ENCODE measurements around the gene ANTXR2.

The ANTXR2 gene

DNA sequence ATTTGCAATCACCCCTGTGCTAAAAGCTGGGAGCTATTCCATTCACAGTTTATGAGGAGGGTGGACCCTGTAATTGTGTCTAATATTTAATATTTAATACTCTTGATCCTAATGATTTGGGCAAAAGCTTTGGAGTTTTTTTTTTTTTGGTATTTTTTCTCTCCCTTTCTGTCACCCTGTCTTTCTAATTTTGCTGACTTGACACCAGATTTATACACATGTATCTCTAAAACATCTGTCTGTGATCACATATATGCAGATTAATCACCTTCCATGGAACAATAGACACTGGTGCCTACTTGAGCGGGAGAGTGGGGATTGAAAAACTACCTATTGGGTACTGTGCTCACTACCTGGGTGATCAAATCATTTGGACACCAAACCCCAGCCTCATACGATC lies 18.7 kb upstream of the ANTXR2 start:
- no peak for DNase-seq

GRCh38 chr4:80091184-80091583 lies 18.2 kb upstream of the ANTXR2 start:
- no peak for DNase-seq

DNA sequence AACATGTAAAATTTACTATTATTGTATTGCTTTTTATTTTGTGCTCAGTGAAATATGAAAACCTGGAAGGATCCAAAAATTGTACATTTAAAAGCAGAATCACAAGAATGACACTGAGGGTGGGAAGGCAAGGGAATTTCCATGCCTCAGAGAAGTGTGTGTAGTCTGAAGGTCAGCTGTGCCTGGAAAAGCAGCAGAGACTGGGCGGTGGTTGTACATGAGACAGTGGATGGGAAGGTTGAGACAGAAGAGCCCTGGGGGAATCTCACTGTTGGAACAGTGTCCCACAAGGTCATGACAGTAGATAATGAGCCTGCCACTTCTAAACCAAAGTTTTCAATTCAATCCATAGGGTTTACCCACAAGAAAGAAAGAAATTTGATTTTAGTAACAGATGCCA lies 17.1 kb upstream of the ANTXR2 start:
- no peak for DNase-seq

- no peak for DNase-seq
Observed at GRCh38 chr4:80088471-80088870, 15.4 kb upstream of the ANTXR2 start.

GRCh38 chr4:80086296-80086695 lies 13.3 kb upstream of the ANTXR2 start:
- DNase-seq, result no peak

DNA sequence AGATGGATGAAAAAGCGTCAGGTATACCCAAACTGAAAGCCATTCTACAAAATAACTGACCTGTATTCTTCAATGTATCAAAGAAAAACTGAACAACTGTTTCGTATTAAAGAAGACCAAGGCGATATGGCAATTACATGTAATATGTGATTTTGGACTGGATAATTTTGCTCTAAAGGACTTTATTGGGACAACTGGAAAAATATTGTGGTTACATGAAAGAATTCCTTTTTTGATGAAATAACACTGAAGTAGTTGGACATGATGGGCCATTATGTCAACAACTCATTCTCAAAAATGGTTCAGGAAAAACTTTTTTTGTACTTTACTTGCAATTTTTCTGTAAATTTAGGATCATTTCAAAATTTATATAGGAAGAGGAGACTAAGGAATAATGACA lies 12.1 kb upstream of the ANTXR2 start:
- no peak for DNase-seq

DNA sequence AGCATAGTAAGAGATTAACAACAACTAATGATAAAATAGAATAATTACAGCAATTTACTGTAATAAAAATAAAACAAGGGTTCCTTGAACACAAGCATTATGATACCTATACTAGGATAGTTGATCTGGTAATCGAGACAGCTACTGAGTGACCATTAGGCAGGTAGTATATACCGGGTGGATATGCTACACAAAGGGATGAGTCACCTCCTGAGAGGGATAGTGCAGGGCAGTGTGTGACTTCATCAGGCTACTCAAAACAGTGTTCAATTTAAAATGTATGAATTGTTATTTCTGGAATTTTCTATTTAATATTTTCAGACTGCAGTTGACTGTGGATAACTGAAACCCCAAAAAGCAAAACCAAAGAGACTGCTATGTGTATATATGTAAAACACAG lies 9.7 kb upstream of the ANTXR2 start:
- no peak for DNase-seq

DNA sequence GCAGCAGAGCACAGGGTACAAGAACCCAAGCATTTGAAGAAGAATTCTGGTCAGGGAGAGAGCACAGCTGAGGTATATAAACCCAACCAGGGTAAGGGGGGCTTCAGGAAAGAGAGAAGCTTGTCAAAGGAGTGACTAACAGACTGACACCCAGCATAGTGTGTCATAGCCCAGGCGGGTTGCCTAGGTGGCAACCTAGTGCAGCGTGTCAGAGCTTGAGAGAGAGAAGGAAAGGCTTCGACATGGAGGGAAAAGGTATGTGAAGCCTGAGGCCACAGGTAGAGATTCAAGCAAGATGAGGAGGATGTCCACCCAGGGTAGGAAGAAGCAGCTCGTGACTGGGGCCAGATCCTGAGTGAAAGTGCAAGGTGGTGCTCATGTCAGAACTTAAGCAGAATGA lies 8.5 kb upstream of the ANTXR2 start:
- no peak for DNase-seq

DNA sequence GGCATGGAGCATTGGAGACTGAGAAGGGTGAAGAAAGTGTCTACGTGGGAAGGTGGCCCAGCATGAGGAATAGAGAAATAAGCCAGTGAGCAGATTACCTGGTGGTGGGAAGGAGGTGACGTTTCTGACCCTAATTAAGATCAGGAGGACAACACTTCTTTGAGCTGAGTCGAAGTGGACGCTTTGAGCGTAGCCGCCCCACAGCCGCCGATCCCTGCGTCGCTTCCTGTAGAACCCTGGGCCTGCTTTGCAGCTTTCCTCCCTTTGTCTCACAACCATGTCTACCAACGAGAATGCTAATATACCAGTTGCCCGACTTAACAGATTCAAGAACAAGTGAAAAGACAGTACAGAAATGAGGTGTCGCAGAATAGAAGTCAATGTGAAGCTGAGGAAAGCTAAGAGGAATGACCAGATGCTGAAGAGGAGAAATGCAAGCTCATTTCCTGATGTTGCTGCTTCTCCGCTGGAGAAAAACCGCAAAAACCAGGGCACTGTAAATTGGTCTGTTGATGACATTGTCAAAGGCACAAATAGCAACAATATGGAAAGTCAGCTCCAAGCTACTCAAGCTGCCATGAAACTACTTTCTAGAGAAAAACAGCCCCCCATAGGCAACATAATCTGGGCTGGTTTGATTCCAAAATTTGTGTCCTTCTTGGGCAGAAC lies 6.4 kb upstream of the ANTXR2 start:
- DNase-seq, result no peak

- no peak for DNase-seq
Observed at GRCh38 chr4:80078346-80079092, 5.5 kb upstream of the ANTXR2 start.

- DNase-seq, result no peak
Observed at GRCh38 chr4:80077639-80078038, 4.6 kb upstream of the ANTXR2 start.

DNA sequence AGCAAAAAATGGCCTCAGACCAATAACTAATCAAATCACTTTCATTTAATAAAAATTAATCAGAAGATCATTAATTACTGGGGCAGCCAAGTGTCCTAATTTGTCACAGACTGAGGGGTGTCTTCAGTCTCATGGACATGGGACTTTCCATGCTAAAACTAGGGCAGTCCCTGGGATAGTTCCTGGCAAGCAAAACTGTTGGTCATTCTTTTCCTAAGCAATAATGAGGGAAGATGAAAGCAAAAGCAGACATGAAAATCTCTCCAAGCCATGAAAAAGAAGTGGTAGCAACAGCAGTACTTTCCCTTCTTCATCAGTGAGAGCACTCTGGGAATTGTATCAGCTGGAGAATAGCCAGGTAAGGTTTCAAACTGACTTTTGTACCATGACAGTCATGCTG lies 3.7 kb upstream of the ANTXR2 start:
- DNase-seq, result no peak

- DNase-seq, result no peak
Observed at GRCh38 chr4:80075995-80076675, 3.1 kb upstream of the ANTXR2 start.

DNA sequence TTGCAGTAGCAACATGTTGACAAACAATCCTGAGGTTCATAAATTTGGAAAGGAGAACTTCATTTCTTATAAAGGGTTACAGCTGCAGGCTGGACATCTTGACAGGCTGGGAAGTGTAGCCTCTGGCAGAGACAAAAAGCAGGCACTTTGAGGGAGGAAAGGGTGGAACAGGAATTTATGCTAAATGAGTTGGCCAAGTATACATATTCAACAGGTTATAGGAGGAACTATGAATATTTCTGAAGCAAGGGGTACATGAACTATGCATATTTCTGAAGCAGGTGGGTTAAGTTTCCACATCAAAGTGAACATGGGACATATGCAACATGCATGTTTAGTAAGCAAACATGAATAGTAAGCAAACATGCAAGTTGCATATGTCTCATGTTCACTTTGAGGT lies 1.6 kb upstream of the ANTXR2 start:
- no peak for DNase-seq

DNA sequence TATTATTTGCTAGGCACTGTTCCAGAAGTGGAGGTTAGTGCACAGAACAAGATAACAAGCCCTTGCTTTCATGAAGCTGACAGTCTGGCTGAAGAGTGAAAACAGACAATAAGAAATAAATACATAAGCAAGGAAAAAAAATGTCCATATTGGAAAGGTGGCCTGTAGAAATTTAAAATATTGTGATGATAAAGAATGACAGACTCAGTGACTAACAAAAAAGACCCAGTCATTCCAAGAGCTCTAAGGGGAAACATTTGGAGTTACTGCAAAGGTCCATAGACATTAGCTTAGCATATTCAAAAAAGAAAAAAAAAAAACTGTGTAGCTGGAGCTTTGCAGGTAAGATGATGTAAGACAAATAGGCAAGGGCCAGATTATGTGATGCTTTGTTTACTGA lies 1.0 kb upstream of the ANTXR2 start:
- no peak for DNase-seq

DNA sequence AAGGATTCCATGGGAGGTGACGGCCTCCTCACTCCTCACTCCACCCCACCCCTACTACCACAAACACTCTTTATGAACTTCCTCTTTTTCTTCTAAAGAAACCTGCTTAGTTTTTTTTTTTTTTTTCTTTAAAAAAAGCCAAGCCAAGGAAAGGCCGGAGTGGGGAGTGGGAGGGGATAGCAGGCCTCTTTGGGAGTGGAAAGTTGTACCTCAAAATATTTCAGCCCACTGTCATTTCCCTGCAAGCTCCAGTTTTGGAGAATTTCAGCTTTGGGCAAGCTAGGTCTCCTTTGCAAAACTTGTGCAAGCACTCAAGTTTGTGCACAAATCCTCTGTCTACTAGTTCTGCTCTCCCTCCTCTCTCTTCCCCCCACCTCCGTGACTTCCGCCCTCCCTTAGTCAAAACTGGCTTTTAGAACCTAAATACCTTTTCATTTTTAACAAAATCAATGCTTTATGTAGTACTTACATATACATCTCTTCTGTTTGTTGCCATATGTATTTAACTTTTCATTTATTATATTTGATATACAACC lies 512 bp upstream of the ANTXR2 start:
- DNase-seq, result no peak

GRCh38 chr4:80072228-80072743 lies 743 bp downstream of the ANTXR2 start:
- DNase-seq, result peak; percentile 16

DNA sequence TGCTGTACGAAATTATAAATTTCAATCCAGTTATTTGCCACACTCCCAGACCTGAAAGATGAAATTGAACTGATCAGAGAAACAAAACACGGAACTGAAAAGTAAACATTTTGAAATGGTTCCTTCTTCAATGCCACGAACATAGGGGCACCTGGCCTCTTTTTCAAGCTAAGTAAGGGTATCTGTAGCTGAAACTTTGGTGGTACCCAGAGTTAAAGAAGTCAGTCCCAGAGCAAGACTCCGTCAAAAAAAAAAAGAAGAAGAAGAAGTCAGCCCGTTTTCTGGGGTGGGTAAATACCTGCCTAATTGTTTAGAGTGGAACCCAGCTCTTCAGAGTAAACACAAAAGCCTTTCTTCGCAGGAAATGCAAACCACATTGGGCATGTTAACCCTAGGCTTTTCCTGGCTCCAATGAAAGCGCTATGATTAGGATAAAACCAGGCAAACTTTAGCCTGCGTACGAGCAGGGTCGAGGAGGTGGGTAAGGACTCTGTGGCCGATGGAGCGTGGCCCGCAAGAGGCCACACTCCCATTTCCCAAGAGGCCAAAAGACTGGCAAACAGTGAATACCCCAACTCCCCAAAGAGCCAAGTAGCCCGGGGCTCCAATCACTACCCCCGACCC lies 1.3 kb downstream of the ANTXR2 start:
- DNase-seq, result no peak

GRCh38 chr4:80070880-80071603 lies 2.0 kb downstream of the ANTXR2 start:
- DNase-seq, result no peak

DNA sequence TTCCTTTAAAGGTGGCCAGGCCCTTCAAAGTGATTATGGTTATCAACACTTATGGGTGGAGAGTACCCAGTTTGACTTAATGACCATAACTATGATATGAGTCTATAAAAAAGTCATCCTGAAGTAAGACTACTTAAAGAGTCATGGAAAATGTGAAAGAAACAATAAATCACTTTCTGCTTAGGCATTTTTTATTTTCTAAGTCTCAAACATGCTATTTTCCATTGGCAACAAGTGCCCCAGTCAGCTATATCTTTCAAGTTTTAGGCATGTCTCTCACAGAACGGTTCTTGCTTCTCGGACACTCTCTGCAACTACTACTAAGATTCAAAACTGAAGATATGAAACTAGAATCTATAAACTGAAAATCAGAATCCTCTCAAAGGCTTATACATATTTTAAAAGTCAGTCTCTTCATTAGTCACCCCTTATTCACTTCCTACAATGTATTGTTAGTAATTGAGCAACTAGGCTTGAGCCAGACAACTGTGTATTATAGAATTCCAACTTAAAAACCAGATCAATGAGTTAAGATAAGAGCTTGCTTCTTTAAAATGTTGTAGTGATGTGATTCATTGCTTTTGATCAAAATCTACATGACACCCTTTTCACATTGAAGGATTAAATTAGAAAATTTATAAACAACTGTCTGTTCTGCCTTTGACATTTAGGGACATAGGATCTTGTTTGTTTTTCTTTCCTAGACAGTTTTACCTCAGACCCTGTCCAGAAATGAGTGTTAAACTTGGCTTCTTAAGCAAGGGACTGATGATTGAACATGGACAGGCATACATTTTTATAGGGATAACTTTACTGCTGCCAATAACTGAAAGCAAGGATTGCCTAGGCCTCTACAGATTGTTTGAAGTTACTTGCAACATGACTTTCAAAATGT lies 2.9 kb downstream of the ANTXR2 start:
- no peak for DNase-seq

GRCh38 chr4:80069108-80069836 lies 3.8 kb downstream of the ANTXR2 start:
- DNase-seq, result no peak
